ENCODE results near the gene FGF8. TPM values are rescaled to one million over a fixed set of nuclear protein-coding genes. Genes with fewer than 3 reads are reported as not detected.

FGF8 gene
- total RNA-seq, 2 donors from 2014 or later = not detected

GRCh38 chr10:101741938-101742337, 34.0 kb downstream of the FGF8 start:
- H3K4me1 ChIP-seq = no peaks in the 10 kb centered on the region
- TF ChIP-seq, protein P1, sequence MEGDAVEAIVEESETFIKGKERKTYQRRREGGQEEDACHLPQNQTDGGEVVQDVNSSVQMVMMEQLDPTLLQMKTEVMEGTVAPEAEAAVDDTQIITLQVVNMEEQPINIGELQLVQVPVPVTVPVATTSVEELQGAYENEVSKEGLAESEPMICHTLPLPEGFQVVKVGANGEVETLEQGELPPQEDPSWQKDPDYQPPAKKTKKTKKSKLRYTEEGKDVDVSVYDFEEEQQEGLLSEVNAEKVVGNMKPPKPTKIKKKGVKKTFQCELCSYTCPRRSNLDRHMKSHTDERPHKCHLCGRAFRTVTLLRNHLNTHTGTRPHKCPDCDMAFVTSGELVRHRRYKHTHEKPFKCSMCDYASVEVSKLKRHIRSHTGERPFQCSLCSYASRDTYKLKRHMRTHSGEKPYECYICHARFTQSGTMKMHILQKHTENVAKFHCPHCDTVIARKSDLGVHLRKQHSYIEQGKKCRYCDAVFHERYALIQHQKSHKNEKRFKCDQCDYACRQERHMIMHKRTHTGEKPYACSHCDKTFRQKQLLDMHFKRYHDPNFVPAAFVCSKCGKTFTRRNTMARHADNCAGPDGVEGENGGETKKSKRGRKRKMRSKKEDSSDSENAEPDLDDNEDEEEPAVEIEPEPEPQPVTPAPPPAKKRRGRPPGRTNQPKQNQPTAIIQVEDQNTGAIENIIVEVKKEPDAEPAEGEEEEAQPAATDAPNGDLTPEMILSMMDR (IDR thresholded peaks at IDR 0.05) = no peak

DNA sequence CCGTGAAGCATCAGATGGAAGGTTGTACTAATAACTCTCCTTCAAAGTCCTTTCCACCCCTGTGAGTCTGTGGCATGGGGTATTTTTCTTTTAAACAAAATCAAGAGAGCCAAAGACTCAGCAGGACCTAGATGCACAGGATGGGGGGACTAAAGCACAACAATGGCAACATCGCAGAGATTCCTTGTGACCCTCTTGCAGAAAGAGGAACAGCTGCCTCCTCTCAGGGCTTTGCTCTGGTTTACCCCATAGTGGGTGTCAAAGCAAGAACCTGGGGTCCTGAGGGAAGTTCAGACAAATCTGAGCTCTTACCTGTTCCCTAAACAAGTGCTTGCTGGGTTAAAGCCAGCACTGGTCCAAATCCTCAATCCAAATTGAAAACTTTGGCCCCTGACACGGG, 39.2 kb downstream of the FGF8 start:
- H3K4me3 ChIP-seq = no peak overlapping the region
- TF ChIP-seq, protein P1 (IDR thresholded peaks at IDR 0.05) = no peak
- no peaks in the 10 kb centered on the region for H3K36me3 ChIP-seq
- H3K4me1 ChIP-seq = no peaks in the 10 kb centered on the region
- DNase-seq (ENCODE audit: low spot score) = no peak
- no peaks in the 10 kb centered on the region for H3K9me3 ChIP-seq
- no peaks in the 10 kb centered on the region for H3K27me3 ChIP-seq
- no peak overlapping the region for H3K27ac ChIP-seq

More at GRCh38 chr10:101741938-101742337, 34.0 kb downstream of the FGF8 start:
- Histone ChIP-seq H3K27me3 (no peaks in the 10 kb centered on the region), H3K36me3 (no peaks in the 10 kb centered on the region), H3K9me3 (no peaks in the 10 kb centered on the region), H3K27ac (no peak overlapping the region), H3K4me3 (no peak overlapping the region)
- DNase-seq (ENCODE audit: low spot score) = no peak

- no peak overlapping the region for H3K4me3 ChIP-seq
- H3K27ac ChIP-seq = no peak overlapping the region
- no peaks in the 10 kb centered on the region for H3K4me1 ChIP-seq
- H3K27me3 ChIP-seq = no peaks in the 10 kb centered on the region
- TF ChIP-seq, protein P1 (IDR thresholded peaks at IDR 0.05) = no peak
- no peaks in the 10 kb centered on the region for H3K9me3 ChIP-seq
- H3K36me3 ChIP-seq = no peaks in the 10 kb centered on the region
- no peak for DNase-seq (ENCODE audit: low spot score)
Measured at GRCh38 chr10:101732096-101732495, 43.8 kb downstream of the FGF8 start.

- Histone ChIP-seq H3K4me3 (no peak overlapping the region), H3K9me3 (no peaks in the 10 kb centered on the region), H3K36me3 (no peaks in the 10 kb centered on the region), H3K27ac (no peak overlapping the region), H3K4me1 (no peaks in the 10 kb centered on the region), H3K27me3 (no peaks in the 10 kb centered on the region)
- TF ChIP-seq, protein P1 (IDR thresholded peaks at IDR 0.05) = no peak
- DNase-seq (ENCODE audit: low spot score) = no peak
Measured at GRCh38 chr10:101726115-101726387, 49.9 kb downstream of the FGF8 start.

DNA sequence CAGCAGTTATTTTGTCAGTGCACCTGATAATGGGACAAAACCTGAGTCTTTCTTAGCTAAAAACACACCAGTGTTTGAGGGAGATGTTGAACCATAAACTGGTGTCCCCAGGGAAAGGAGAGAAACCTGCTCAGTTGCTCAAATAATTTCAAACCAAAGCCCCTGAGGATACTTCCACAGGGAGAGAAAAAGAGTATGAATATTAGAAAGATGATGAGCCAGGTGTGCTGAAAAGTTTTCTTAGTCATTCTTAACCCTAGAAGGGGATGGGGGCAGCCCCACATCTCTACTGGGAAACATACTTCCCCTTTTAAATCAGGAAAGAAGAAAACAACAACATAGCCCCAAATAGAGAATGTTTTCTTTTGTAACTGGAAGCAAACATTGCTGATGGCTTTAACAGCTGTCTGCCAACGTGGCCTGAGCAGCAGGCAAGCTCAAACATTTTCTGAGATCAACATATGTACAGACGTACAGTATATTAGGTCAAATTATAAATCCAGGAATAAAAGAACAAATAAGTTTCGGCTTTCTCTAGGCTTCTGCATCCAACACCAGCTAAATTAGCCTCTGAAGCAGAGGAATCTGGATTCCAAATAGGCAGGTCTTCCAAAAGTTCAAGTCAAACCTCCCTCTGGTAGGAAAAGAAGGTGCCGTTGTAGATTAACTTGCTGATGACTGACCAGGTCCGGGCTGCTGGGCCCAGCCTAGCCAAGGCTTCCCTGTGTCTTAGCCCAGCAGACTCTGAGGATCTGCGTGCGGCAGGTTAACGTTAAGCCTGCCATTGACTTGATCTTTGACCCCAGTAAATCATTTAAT, 50.4 kb downstream of the FGF8 start:
- Histone ChIP-seq H3K27me3 (no peaks in the 10 kb centered on the region), H3K36me3 (no peaks in the 10 kb centered on the region), H3K4me1 (no peaks in the 10 kb centered on the region), H3K27ac (no peak overlapping the region), H3K9me3 (no peaks in the 10 kb centered on the region), H3K4me3 (no peak overlapping the region)
- no peak for DNase-seq (ENCODE audit: low spot score)
- TF ChIP-seq, protein P1 (IDR thresholded peaks at IDR 0.05) = no peak

GRCh38 chr10:101724446-101724845, 51.5 kb downstream of the FGF8 start:
- Histone ChIP-seq H3K9me3 (no peaks in the 10 kb centered on the region), H3K4me1 (no peaks in the 10 kb centered on the region), H3K4me3 (no peak overlapping the region), H3K27me3 (no peaks in the 10 kb centered on the region), H3K36me3 (no peaks in the 10 kb centered on the region), H3K27ac (no peak overlapping the region)
- no peak for DNase-seq (ENCODE audit: low spot score)
- TF ChIP-seq, protein P1 (IDR thresholded peaks at IDR 0.05) = no peak

All from right atrium auricular region (tissue), 2 donors.